ENCODE results near the gene DENND1A.

DENND1A gene

DNA sequence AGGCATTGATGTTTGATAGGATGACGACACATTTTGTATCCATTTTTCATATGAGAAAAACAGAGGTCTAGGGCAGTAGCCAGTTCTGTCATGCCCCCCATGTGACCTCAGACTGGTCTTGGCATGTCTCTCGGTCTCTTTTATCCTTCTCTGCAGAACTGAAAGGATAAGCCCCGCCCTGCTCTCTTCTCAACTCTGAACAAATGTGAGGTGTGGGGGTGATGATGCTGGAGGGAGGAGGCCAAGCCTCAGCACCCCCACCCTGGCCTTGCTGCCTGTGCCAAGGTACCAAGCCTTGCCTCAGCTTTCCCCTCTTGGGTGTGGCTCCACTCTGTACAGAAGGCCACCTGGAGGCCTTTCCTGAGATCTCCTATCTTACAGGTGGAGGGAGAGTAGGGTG lies 593.5 kb downstream of the DENND1A start:
- Histone ChIP-seq H3K27ac (ENCODE audit: low read depth, low read length) (peak overlapping the region; percentile 94), H3F3A (ENCODE audit: insufficient read depth) (peaks cover 53% of the 10 kb centered on the region), H4K20me1 (ENCODE audit: low read depth, low read length) (no peaks in the 10 kb centered on the region), H3K9me2 (replicated peaks; ENCODE audit: insufficient read depth, low read length) (no peaks in the 10 kb centered on the region), H2AFZ (ENCODE audit: low read depth, low read length, severe bottlenecking) (no peak overlapping the region), H3K27me3 (ENCODE audit: low read length) (no peaks in the 10 kb centered on the region), H3K9ac (ENCODE audit: low read length) (peak overlapping the region; percentile 32), H3K4me3 (ENCODE audit: insufficient read depth, low read length, poor library complexity, severe bottlenecking) (no peak overlapping the region), H3K9me3 (ENCODE audit: insufficient read depth, low read length) (no peaks in the 10 kb centered on the region), H3K4me2 (ENCODE audit: low read depth, low read length, poor library complexity, severe bottlenecking) (peak overlapping the region; percentile 24), H3K79me2 (ENCODE audit: insufficient read depth, low read length) (no peaks in the 10 kb centered on the region), H3K36me3 (ENCODE audit: low read length) (no peaks in the 10 kb centered on the region)
- no peak for TF ChIP-seq EZH2phosphoT487 (conservative IDR thresholded peaks at IDR 0.05; ENCODE audit: low read length)
- TF ChIP-seq, protein P1, sequence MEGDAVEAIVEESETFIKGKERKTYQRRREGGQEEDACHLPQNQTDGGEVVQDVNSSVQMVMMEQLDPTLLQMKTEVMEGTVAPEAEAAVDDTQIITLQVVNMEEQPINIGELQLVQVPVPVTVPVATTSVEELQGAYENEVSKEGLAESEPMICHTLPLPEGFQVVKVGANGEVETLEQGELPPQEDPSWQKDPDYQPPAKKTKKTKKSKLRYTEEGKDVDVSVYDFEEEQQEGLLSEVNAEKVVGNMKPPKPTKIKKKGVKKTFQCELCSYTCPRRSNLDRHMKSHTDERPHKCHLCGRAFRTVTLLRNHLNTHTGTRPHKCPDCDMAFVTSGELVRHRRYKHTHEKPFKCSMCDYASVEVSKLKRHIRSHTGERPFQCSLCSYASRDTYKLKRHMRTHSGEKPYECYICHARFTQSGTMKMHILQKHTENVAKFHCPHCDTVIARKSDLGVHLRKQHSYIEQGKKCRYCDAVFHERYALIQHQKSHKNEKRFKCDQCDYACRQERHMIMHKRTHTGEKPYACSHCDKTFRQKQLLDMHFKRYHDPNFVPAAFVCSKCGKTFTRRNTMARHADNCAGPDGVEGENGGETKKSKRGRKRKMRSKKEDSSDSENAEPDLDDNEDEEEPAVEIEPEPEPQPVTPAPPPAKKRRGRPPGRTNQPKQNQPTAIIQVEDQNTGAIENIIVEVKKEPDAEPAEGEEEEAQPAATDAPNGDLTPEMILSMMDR (IDR thresholded peaks at IDR 0.05; ENCODE audit: insufficient read depth, low read length, poor library complexity, severe bottlenecking), result no peak

DNA sequence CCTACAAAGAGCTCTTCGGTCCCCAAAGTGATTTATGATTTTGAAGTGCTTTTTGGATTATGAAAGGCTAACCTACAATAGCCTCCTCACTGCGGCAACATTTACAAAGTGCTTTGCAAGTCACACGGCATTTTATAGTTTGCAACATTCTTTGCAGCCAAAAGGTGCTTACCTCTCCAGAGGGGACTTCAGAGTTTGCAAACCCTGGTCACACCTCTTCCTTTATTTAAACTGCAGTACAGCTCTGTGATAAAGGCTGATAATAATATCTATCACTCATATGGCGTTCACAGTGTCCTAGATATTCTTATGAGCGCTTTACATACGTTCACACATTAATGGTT lies 594.0 kb downstream of the DENND1A start:
- Histone ChIP-seq H3K79me2 (ENCODE audit: insufficient read depth, low read length) (no peaks in the 10 kb centered on the region), H3K4me2 (ENCODE audit: low read depth, low read length, poor library complexity, severe bottlenecking) (peak overlapping the region; percentile 24), H3K27me3 (ENCODE audit: low read length) (no peaks in the 10 kb centered on the region), H3K4me3 (ENCODE audit: insufficient read depth, low read length, poor library complexity, severe bottlenecking) (no peak overlapping the region), H3K9ac (ENCODE audit: low read length) (peak overlapping the region; percentile 32), H3F3A (ENCODE audit: insufficient read depth) (peaks cover 49% of the 10 kb centered on the region), H4K20me1 (ENCODE audit: low read depth, low read length) (no peaks in the 10 kb centered on the region), H3K36me3 (ENCODE audit: low read length) (no peaks in the 10 kb centered on the region), H3K9me3 (ENCODE audit: insufficient read depth, low read length) (no peaks in the 10 kb centered on the region), H3K9me2 (replicated peaks; ENCODE audit: insufficient read depth, low read length) (no peaks in the 10 kb centered on the region), H3K27ac (ENCODE audit: low read depth, low read length) (peak overlapping the region; percentile 94), H2AFZ (ENCODE audit: low read depth, low read length, severe bottlenecking) (no peak overlapping the region)
- TF ChIP-seq, protein P1 (IDR thresholded peaks at IDR 0.05; ENCODE audit: insufficient read depth, low read length, poor library complexity, severe bottlenecking), result no peak
- TF ChIP-seq EZH2phosphoT487 (conservative IDR thresholded peaks at IDR 0.05; ENCODE audit: low read length), result no peak

DNA sequence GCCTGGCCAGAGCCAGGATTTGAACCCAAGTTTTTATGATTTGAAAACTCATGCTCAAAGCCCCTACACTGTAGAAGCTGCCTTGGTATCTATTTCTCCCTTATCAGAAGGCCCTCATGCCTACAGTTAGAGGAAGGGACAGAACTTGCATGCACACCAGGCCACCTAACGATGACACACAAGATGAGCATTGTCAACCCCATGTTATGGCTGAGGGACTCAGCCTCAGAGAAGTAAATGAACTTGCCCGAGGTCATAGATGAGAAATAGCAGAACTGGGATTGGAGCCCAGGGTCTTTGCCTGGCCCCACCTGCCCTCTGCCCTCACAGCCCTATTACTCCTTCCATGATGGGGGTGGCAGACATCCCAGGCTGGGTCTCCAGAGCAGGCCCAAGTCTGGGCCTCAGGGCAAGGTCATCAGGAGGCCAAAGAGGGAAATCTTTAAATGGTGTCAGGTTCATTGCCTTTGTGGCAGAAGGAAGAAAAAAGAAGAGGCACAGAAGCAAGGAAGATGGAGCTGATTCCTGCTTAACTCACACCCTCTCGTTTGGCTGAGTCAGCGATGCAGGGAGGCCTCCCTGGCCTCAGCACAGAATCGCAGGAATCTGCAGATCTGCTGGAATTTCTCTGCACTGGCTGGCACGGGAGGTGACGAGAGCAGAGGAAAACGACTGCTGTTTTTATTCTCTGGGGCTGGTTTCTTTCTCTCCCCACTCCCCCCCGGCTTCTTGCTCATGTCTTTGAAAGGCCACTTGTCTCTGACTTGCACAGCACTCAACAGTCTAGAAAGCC lies 594.5 kb downstream of the DENND1A start:
- Histone ChIP-seq H3K9me3 (ENCODE audit: insufficient read depth, low read length) (no peaks in the 10 kb centered on the region), H3K36me3 (ENCODE audit: low read length) (no peaks in the 10 kb centered on the region), H3K27me3 (ENCODE audit: low read length) (no peaks in the 10 kb centered on the region), H3K27ac (ENCODE audit: low read depth, low read length) (peak overlapping the region; percentile 94), H4K20me1 (ENCODE audit: low read depth, low read length) (no peaks in the 10 kb centered on the region), H3K4me3 (ENCODE audit: insufficient read depth, low read length, poor library complexity, severe bottlenecking) (no peak overlapping the region), H3K4me2 (ENCODE audit: low read depth, low read length, poor library complexity, severe bottlenecking) (peak overlapping the region; percentile 24), H2AFZ (ENCODE audit: low read depth, low read length, severe bottlenecking) (no peak overlapping the region), H3F3A (ENCODE audit: insufficient read depth) (peaks cover 43% of the 10 kb centered on the region), H3K9me2 (replicated peaks; ENCODE audit: insufficient read depth, low read length) (no peaks in the 10 kb centered on the region), H3K9ac (ENCODE audit: low read length) (peak overlapping the region; percentile 32), H3K79me2 (ENCODE audit: insufficient read depth, low read length) (no peaks in the 10 kb centered on the region)
- no peak for TF ChIP-seq EZH2phosphoT487 (conservative IDR thresholded peaks at IDR 0.05; ENCODE audit: low read length)
- TF ChIP-seq, protein P1 (IDR thresholded peaks at IDR 0.05; ENCODE audit: insufficient read depth, low read length, poor library complexity, severe bottlenecking), result no peak

All from SU-DHL-6 (cell line).